ENCODE results near the gene CISD2.
"Not testable (repeated sequence)": the region's sequence is repeated elsewhere in the genome, so short reads cannot be mapped to it uniquely, and the experiment has no call there.

CISD2 gene

GRCh38 chr4:102918859-102919258, 50.1 kb downstream of the CISD2 start:
- DNase-seq (ENCODE audit: low read depth, low spot score), result no peak

DNA sequence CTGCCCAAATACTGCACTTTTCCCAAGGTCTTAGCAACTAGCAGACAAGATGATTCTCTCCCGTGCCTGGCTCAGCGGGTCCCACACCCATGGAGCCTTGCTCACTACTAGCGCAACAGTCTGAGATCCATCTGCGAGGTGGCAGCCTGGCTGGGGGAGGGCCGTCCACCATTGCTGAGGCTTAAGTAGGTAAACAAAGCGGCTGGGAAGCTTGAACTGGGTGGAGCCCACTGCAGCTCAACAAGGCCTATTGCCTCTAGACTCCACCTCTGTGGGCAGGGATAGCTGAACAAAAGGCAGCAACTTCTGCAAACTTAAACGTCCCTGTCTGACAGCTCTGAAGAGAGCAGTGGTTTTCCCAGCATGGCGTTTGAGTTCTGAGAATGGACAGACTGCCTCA, 50.9 kb downstream of the CISD2 start:
- peak; percentile 2 for DNase-seq (ENCODE audit: low read depth, low spot score)

- DNase-seq (ENCODE audit: low read depth, low spot score), result no peak
Measured at GRCh38 chr4:102935716-102936115, 66.9 kb downstream of the CISD2 start.

DNA sequence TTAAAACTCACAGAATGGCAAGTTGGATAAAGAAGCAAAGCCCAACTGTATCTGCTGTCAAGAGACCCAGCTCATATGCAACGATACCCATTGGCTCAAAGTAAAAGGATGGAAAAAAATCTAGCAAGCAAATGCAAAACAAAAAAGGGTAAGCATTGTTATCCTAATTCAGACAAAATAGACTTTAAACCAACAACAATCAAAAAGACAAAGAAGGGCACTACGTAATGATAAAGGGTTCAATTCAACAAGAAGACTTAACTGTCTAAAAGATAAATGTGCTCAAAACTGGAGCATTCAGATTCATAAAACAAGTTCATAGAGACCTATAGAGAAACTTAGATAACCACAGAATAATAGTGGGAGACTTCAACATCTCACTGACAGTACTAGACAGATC, 69.3 kb downstream of the CISD2 start:
- not testable (repeated sequence) for DNase-seq (ENCODE audit: low read depth, low spot score)

All from ELF-1 (cell line).